ENCODE results near the gene RFWD3. TPM values are rescaled to one million over a fixed set of nuclear protein-coding genes. Genes with fewer than 3 reads are reported as not detected.
A peak's percentile ranks its signal among the peaks of the same experiment; 100 is the strongest.
"Not testable (repeated sequence)": the region's sequence is repeated elsewhere in the genome, so short reads cannot be mapped to it uniquely, and the experiment has no call there.

Gene RFWD3
- polyA plus RNA-seq, 3 donors from 2014 or later = 8.3 to 21.7 (median 14.5) TPM

DNA sequence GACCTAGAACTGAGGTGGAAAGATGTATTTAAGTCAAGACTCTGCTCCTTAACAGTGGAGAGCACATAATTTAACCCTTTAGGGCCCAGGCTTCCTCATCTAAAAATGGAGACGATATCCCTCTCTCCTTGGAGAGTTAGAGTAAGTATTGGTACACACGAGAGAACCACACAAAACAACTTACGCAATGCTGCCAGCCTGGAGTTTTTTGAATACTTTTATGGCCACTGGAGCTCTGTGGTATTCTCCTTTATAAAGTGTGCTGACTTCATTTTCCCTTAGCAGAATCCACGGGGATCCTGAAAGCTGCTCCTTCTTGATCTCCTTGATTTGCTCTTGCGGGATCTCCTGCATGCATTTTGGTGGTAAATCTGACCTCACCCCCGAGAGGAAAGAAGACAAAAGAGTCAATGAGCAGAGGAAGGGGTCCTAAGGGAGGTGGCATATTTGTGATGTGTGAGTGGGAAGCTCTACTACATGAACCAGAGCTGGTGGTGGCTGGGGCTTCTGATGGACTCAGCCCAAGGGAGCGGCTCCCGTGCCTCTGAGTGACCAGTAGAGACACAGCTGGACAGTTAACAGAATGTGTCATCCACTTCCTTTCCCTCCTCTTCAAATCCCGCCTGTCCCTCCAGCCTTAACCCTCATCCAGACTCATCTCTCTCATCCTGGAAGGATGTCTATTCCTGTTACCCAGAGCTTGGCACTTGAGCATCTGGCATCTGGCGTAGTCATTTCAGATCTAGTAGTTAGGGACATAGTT lies 24.6 kb upstream of the RFWD3 start:
- H3K27ac Mint-ChIP-seq = no peak overlapping the region
- H3K27me3 Mint-ChIP-seq (ENCODE audit: low read depth in 3 of 3) = peaks cover 0 to 1% (median 0%) of the 10 kb centered on the region in 3 donors
- no peak overlapping the region for H3K4me3 Mint-ChIP-seq
- H3K4me1 Mint-ChIP-seq = peaks cover 9 to 10% of the 10 kb centered on the region in 2 donors
- no peak for DNase-seq
- no peaks in the 10 kb centered on the region for H3K9me3 Mint-ChIP-seq
- H3K36me3 Mint-ChIP-seq = peaks cover 45 to 68% (median 47%) of the 10 kb centered on the region in 3 donors

DNA sequence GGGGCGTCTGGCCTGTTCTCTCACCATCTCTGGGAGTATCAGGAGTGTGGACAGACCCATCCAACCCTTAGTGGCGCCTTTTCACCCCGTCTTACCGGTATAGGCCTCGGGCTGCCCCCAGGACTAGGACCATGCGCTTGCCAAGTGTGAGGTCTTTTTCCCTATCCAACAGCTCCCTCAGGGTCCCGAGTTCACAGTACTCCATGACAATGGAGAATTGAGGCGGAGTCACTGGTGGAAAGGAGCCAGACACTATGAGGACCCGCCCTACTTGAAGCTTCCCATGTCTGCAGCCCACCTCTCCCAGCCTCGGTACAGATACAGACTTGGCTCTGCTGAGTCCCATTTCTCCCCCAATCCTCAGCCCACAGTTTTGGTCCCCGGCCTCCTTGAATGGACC lies 15.9 kb upstream of the RFWD3 start:
- Mint-ChIP-seq H3K36me3 (peaks cover 15 to 35% (median 21%) of the 10 kb centered on the region in 3 donors), H3K27ac (no peak overlapping the region), H3K4me1 (no peaks in the 10 kb centered on the region), H3K4me3 (no peak overlapping the region), H3K9me3 (no peaks in the 10 kb centered on the region), H3K27me3 (ENCODE audit: low read depth in 3 of 3) (peaks cover 0 to 1% (median 0%) of the 10 kb centered on the region in 3 donors)
- DNase-seq = no peak

GRCh38 chr16:74680681-74681080 lies 14.0 kb upstream of the RFWD3 start:
- H3K4me3 Mint-ChIP-seq = no peak overlapping the region
- peaks cover 0 to 1% (median 0%) of the 10 kb centered on the region in 3 donors for H3K27me3 Mint-ChIP-seq (ENCODE audit: low read depth in 3 of 3)
- DNase-seq = no peak
- peaks cover 15 to 37% (median 20%) of the 10 kb centered on the region in 3 donors for H3K36me3 Mint-ChIP-seq
- H3K27ac Mint-ChIP-seq = no peak overlapping the region
- H3K9me3 Mint-ChIP-seq = no peaks in the 10 kb centered on the region
- no peaks in the 10 kb centered on the region for H3K4me1 Mint-ChIP-seq

GRCh38 chr16:74679983-74680382 lies 13.3 kb upstream of the RFWD3 start:
- H3K4me3 Mint-ChIP-seq = no peak overlapping the region
- peaks cover 0 to 1% (median 0%) of the 10 kb centered on the region in 3 donors for H3K27me3 Mint-ChIP-seq (ENCODE audit: low read depth in 3 of 3)
- no peak for DNase-seq
- H3K9me3 Mint-ChIP-seq = no peaks in the 10 kb centered on the region
- no peak overlapping the region for H3K27ac Mint-ChIP-seq
- no peaks in the 10 kb centered on the region for H3K4me1 Mint-ChIP-seq
- peaks cover 13 to 39% (median 20%) of the 10 kb centered on the region in 3 donors for H3K36me3 Mint-ChIP-seq

- Mint-ChIP-seq H3K36me3 (peaks cover 16 to 39% (median 24%) of the 10 kb centered on the region in 3 donors), H3K27ac (no peak overlapping the region), H3K4me1 (no peaks in the 10 kb centered on the region), H3K9me3 (no peaks in the 10 kb centered on the region), H3K4me3 (no peak overlapping the region), H3K27me3 (ENCODE audit: low read depth in 3 of 3) (no peaks in the 10 kb centered on the region)
- DNase-seq = no peak
Observed at GRCh38 chr16:74677868-74678267, 11.2 kb upstream of the RFWD3 start.

DNA sequence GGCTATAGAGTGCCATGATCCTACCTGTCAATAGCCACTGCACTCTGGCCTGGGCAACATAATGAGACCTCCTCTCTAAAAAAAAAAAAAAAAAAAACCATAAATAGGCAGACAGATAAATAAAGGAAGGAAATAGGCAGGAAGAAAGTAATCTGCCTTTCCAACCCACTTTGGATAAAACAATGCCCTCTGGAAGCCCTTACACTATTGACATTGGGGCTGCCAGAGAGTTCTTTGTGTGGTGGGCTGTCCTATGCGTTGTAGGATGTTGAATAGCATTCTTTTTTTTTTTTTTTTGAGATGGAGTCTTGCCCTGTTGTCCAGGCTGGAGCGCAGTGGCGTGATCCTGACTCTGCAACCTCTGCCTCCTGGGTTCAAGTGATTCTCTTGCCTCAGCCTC lies 7.2 kb upstream of the RFWD3 start:
- no peaks in the 10 kb centered on the region for H3K9me3 Mint-ChIP-seq
- no peak overlapping the region for H3K4me3 Mint-ChIP-seq
- no peak overlapping the region for H3K27ac Mint-ChIP-seq
- no peak for DNase-seq
- H3K4me1 Mint-ChIP-seq = no peaks in the 10 kb centered on the region
- H3K27me3 Mint-ChIP-seq (ENCODE audit: low read depth in 3 of 3) = peaks cover 0 to 2% (median 0%) of the 10 kb centered on the region in 3 donors
- peaks cover 9 to 40% (median 28%) of the 10 kb centered on the region in 3 donors for H3K36me3 Mint-ChIP-seq

DNA sequence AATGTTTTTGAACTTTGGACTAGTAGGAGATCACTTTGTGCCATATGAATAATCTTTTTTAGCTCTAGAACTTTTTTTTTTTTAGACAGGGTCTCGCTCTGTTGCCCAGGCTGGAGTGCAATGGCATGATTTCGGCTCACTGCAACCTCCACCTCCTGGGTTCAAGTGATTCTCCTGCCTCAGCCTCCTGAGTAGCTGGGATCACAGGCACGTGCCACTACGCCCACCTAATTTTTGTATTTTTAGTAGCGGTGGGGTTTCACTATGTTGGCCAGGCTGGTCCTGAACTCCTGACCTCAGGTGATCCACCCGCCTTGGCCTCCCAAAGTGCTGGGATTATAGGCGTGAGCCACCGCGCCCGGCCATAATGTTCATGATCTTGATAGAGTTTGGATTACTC lies 2.2 kb upstream of the RFWD3 start:
- H3K9me3 Mint-ChIP-seq, DNase-seq, H3K27ac Mint-ChIP-seq: not testable (repeated sequence)
- Mint-ChIP-seq H3K4me1 (peaks cover 23 to 27% of the 10 kb centered on the region in 2 donors), H3K4me3 (peak overlapping the region in 2 of 5 donors; percentile 38 to 99), H3K36me3 (peaks cover 5 to 19% (median 15%) of the 10 kb centered on the region in 3 donors), H3K27me3 (ENCODE audit: low read depth in 3 of 3) (peaks cover 5 to 13% (median 9%) of the 10 kb centered on the region in 3 donors)

DNA sequence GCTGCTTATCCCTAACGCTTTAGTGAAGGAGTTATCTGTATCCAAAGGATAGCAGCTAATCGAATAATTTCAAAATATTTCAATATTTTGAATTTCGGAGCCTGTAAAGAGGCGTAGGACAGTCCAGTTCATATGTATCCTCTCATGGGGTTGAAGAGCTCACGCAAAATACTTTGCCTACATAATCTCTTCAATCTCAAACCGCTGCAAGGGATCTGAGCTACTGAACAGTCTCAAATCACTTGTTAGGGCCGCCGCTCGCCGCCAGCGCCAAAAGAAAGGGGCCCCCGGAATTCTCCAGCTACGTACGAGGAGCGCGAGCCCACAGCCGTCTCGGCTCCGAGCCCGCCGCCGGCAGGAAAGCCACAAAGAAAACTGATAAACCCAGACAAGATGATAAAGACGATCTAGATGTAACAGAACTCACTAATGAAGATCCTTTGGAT lies 601 bp upstream of the RFWD3 start:
- Mint-ChIP-seq H3K27ac (peak overlapping the region; percentile 76 to 97 (median 90)), H3K36me3 (peaks cover 6 to 23% (median 13%) of the 10 kb centered on the region in 3 donors), H3K4me1 (peaks cover 32 to 42% of the 10 kb centered on the region in 2 donors), H3K27me3 (ENCODE audit: low read depth in 3 of 3) (peaks cover 5 to 13% (median 9%) of the 10 kb centered on the region in 3 donors), H3K9me3 (no peaks in the 10 kb centered on the region), H3K4me3 (peak overlapping the region; percentile 91 to 99 (median 92))
- peak; percentile 32 to 35 (median 34) for DNase-seq

GRCh38 chr16:74666010-74666421 lies 661 bp downstream of the RFWD3 start:
- DNase-seq = no peak
- H3K9me3 Mint-ChIP-seq = no peaks in the 10 kb centered on the region
- peak overlapping the region; percentile 91 to 99 (median 92) for H3K4me3 Mint-ChIP-seq
- H3K36me3 Mint-ChIP-seq = peaks cover 4 to 17% (median 6%) of the 10 kb centered on the region in 3 donors
- H3K4me1 Mint-ChIP-seq = peaks cover 35 to 54% of the 10 kb centered on the region in 2 donors
- peaks cover 5 to 11% (median 9%) of the 10 kb centered on the region in 3 donors for H3K27me3 Mint-ChIP-seq (ENCODE audit: low read depth in 3 of 3)
- peak overlapping the region; percentile 21 to 93 (median 82) for H3K27ac Mint-ChIP-seq

DNA sequence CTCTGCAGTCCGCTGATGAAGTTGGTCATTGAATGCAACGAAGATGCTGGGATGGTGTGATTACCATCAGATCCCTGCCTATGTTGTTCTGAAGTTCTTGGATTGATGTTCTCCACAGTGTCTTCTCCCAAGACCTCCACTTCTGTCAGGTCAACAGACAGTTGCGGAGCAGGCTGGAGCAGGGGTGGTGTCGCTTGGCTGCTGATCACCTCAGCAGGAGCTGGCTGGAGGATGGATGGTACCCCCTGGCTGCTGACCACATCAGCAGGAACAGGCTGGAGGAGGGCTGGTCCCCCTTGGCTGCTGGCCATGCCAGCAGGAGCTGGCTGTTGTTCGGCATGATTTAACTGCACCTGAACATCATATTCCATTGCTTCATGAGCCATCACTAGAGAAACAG lies 5.6 kb downstream of the RFWD3 start:
- H3K4me3 Mint-ChIP-seq = no peak overlapping the region
- no peak for DNase-seq
- peak overlapping the region in 1 of 6 donors; percentile 40 for H3K27ac Mint-ChIP-seq
- H3K27me3 Mint-ChIP-seq (ENCODE audit: low read depth in 3 of 3) = no peaks in the 10 kb centered on the region
- H3K9me3 Mint-ChIP-seq = no peaks in the 10 kb centered on the region
- H3K4me1 Mint-ChIP-seq = peaks cover 60 to 86% of the 10 kb centered on the region in 2 donors
- H3K36me3 Mint-ChIP-seq = peaks cover 6 to 41% (median 10%) of the 10 kb centered on the region in 3 donors

DNA sequence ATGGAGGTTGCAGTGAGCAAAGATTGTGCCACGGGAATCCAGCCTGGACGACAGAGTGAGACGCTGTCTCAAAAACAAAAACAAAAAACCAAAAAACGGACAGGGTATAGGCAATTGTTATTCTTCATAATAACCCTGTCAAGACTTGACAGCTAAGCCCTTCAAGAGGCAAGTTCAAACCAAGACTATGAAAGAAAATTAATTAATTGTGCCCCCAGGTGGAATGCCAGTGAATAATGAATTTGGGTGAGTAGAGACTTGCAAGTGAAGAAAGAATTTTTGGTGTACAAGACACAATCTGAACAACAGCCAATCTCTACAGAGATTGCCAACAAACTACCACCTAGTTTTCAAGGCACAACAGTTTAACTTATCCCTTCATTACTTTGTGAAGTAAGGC lies 6.3 kb downstream of the RFWD3 start:
- no peak overlapping the region for H3K27ac Mint-ChIP-seq
- H3K36me3 Mint-ChIP-seq = peaks cover 10 to 44% (median 11%) of the 10 kb centered on the region in 3 donors
- H3K9me3 Mint-ChIP-seq = no peaks in the 10 kb centered on the region
- no peaks in the 10 kb centered on the region for H3K27me3 Mint-ChIP-seq (ENCODE audit: low read depth in 3 of 3)
- peaks cover 62 to 93% of the 10 kb centered on the region in 2 donors for H3K4me1 Mint-ChIP-seq
- no peak for DNase-seq
- no peak overlapping the region for H3K4me3 Mint-ChIP-seq

GRCh38 chr16:74659041-74659440 lies 7.6 kb downstream of the RFWD3 start:
- H3K4me3 Mint-ChIP-seq = peak overlapping the region in 1 of 5 donors; percentile 18
- no peaks in the 10 kb centered on the region for H3K9me3 Mint-ChIP-seq
- no peak for DNase-seq
- H3K4me1 Mint-ChIP-seq = peaks cover 58 to 94% of the 10 kb centered on the region in 2 donors
- peak overlapping the region in 2 of 6 donors; percentile 37 to 39 for H3K27ac Mint-ChIP-seq
- H3K36me3 Mint-ChIP-seq = peaks cover 10 to 44% (median 11%) of the 10 kb centered on the region in 3 donors
- no peaks in the 10 kb centered on the region for H3K27me3 Mint-ChIP-seq (ENCODE audit: low read depth in 3 of 3)

DNA sequence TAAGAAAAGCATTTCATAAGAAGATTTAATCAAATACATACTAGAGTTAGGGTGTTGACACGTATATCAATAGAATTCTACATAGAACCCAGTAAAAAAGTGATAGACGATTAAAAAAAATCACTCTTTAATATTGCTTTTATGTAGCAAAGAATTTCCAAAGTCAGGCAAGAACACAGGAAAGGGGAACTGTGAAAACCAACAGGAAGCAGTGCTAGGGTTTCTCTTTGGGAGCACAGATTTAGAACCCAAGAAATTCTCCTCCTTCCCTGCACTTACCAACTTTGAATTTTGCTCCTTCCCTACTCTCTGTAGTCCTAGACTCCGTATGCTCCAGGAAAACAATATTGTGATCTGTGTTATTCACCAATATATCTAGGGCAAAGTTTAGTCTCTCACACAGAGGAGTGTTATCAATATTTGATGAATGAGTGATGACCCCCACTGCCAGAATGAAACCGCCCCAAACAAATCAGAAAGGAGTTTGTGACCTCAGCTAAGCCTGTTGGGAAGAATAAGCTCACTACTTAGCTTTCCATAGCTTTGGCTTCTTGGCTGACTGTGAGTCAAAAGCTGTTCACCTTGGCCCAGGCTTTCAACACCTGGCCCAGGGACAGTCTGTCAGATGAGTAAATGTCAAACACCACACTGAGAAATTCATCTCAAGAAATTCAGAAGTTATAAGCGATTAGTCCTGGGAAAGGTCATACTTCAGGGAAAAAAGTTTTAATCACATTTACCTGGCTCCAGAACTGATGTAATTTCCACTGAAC lies 8.6 kb downstream of the RFWD3 start:
- Mint-ChIP-seq H3K4me3 (peak overlapping the region in 4 of 5 donors; percentile 8 to 35 (median 20)), H3K27ac (peak overlapping the region in 5 of 6 donors; percentile 23 to 85 (median 31)), H3K27me3 (ENCODE audit: low read depth in 3 of 3) (no peaks in the 10 kb centered on the region), H3K36me3 (peaks cover 6 to 36% (median 11%) of the 10 kb centered on the region in 3 donors), H3K4me1 (peaks cover 57 to 89% of the 10 kb centered on the region in 2 donors), H3K9me3 (no peaks in the 10 kb centered on the region)
- no peak for DNase-seq

Data from immature natural killer cell (primary cell).